Amniotic epithelial cell (primary cell): ENCODE measurements around the gene PPM1A.

ENCODE experiments used
- DNase-seq: peaks from one replicate; pipeline ENCODE4 v3.0.0-alpha.2; 2010; ENCODE audit warnings: low read depth

The PPM1A gene

GRCh38 chr14:60323199-60323896, 74.3 kb downstream of the PPM1A start:
- no peak for DNase-seq

- no peak for DNase-seq
Observed at GRCh38 chr14:60324837-60325236, 75.8 kb downstream of the PPM1A start.

GRCh38 chr14:60326274-60326673, 77.3 kb downstream of the PPM1A start:
- DNase-seq = no peak

- peak; percentile 46 for DNase-seq
Observed at GRCh38 chr14:60327447-60328331, 78.7 kb downstream of the PPM1A start.

GRCh38 chr14:60328583-60328982, 79.6 kb downstream of the PPM1A start:
- no peak for DNase-seq

- no peak for DNase-seq
Observed at GRCh38 chr14:60329274-60329673, 80.3 kb downstream of the PPM1A start.

GRCh38 chr14:60331201-60332045, 82.4 kb downstream of the PPM1A start:
- peak; percentile 31 for DNase-seq

GRCh38 chr14:60332046-60332399, 83.0 kb downstream of the PPM1A start:
- DNase-seq = no peak

GRCh38 chr14:60332869-60333268, 83.8 kb downstream of the PPM1A start:
- DNase-seq = no peak

GRCh38 chr14:60339571-60339970, 90.5 kb downstream of the PPM1A start:
- no peak for DNase-seq

GRCh38 chr14:60343571-60344071, 94.6 kb downstream of the PPM1A start:
- DNase-seq = no peak

GRCh38 chr14:60344751-60345150, 95.7 kb downstream of the PPM1A start:
- DNase-seq = no peak

- peak; percentile 5 for DNase-seq
Observed at GRCh38 chr14:60346706-60347105, 97.7 kb downstream of the PPM1A start.

GRCh38 chr14:60348211-60348610, 99.2 kb downstream of the PPM1A start:
- DNase-seq = no peak
